Measurements from ENCODE around the gene SEH1L.

- TF ChIP-seq EP300 (IDR thresholded peaks at IDR 0.05) (no peak), CTCF (IDR thresholded peaks at IDR 0.05) (no peak), KDM1A (IDR thresholded peaks at IDR 0.05; ENCODE audit: low read depth) (no peak), POLR2A (IDR thresholded peaks at IDR 0.05; ENCODE audit: low read length) (no peak), SMC3 (IDR thresholded peaks at IDR 0.05) (no peak), ZC3H11A (IDR thresholded peaks at IDR 0.05) (no peak), RNF2 (IDR thresholded peaks at IDR 0.05; ENCODE audit: borderline replicate concordance, low read depth) (no peak), RAD21 (conservative IDR thresholded peaks at IDR 0.05 in 1 of 2, IDR thresholded peaks at IDR 0.05 in 1 of 2) (no peak), CHD2 (IDR thresholded peaks at IDR 0.05; ENCODE audit: low read length, partially characterized antibody) (no peak), CEBPB (IDR thresholded peaks at IDR 0.05) (no peak), RFX5 (IDR thresholded peaks at IDR 0.05) (no peak), RCOR1 (IDR thresholded peaks at IDR 0.05; ENCODE audit: low read depth, low read length) (no peak)
- TF ChIP-seq, protein P1, sequence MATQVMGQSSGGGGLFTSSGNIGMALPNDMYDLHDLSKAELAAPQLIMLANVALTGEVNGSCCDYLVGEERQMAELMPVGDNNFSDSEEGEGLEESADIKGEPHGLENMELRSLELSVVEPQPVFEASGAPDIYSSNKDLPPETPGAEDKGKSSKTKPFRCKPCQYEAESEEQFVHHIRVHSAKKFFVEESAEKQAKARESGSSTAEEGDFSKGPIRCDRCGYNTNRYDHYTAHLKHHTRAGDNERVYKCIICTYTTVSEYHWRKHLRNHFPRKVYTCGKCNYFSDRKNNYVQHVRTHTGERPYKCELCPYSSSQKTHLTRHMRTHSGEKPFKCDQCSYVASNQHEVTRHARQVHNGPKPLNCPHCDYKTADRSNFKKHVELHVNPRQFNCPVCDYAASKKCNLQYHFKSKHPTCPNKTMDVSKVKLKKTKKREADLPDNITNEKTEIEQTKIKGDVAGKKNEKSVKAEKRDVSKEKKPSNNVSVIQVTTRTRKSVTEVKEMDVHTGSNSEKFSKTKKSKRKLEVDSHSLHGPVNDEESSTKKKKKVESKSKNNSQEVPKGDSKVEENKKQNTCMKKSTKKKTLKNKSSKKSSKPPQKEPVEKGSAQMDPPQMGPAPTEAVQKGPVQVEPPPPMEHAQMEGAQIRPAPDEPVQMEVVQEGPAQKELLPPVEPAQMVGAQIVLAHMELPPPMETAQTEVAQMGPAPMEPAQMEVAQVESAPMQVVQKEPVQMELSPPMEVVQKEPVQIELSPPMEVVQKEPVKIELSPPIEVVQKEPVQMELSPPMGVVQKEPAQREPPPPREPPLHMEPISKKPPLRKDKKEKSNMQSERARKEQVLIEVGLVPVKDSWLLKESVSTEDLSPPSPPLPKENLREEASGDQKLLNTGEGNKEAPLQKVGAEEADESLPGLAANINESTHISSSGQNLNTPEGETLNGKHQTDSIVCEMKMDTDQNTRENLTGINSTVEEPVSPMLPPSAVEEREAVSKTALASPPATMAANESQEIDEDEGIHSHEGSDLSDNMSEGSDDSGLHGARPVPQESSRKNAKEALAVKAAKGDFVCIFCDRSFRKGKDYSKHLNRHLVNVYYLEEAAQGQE (IDR thresholded peaks at IDR 0.05): no peak
- TF ChIP-seq, protein P2, sequence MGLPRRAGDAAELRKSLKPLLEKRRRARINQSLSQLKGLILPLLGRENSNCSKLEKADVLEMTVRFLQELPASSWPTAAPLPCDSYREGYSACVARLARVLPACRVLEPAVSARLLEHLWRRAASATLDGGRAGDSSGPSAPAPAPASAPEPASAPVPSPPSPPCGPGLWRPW (IDR thresholded peaks at IDR 0.05): no peak
These were observed 42.3 kb downstream of the SEH1L start for GRCh38 chr18:12990123-12990475.
